Measurements from ENCODE around the gene GSTM3.

DNA sequence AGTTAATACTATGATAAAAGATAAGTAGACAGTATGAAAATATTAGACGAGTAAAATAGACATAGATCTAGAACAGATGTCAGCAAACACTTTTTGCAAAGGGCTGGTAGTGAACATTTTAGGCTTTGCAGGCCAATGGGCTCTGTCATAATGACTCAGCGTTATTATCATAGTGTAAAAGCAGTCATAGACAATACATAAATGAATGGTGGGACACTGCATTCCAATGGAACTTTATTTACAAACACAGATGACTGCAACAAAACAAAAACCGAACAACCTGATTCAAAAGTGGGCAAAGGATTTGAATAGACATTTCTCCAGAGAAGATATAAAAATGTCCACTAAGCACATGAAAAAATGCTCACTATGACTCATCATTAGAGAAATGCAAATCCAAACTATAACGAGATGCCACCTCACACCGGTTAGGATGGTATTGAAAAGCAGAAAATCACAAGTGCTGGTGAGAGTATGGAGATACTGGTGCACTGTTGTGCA, 21.5 kb downstream of the GSTM3 start:
- TF ChIP-seq POLR2A (IDR thresholded peaks at IDR 0.05), result no peak
- TF ChIP-seq CTCF (IDR thresholded peaks at IDR 0.05), result no peak

All from body of pancreas (tissue), 4 donors.